Frontal cortex (tissue), 4 donors: ENCODE data around the gene FOXJ3. TPM values are rescaled to one million over a fixed set of nuclear protein-coding genes. Genes with fewer than 3 reads are reported as not detected.

Experiments
- DNase-seq, 2 donors: peaks; one replicate each; pipeline ENCODE4 v3.0.0; 2012; ENCODE audit warnings: low spot score in 2 of 2
- FAIRE-seq: peaks from 2 replicates; lab custom pipeline; 2012; peaks lifted over from hg19 to GRCh38; lab: Jason Lieb, UNC
- total RNA-seq: library from RNA; depleted of rRNA; stranded (reverse); fragments of >200 nt; gene quantifications from one replicate; pipeline ENCODE4 v1.2.3, GENCODE V29; 2014
- donor health status: control.
- donor health status: control.
- donor health status: control.

Gene FOXJ3
- total RNA-seq, 1 donor from 2014 or later: 90.5 TPM

DNA sequence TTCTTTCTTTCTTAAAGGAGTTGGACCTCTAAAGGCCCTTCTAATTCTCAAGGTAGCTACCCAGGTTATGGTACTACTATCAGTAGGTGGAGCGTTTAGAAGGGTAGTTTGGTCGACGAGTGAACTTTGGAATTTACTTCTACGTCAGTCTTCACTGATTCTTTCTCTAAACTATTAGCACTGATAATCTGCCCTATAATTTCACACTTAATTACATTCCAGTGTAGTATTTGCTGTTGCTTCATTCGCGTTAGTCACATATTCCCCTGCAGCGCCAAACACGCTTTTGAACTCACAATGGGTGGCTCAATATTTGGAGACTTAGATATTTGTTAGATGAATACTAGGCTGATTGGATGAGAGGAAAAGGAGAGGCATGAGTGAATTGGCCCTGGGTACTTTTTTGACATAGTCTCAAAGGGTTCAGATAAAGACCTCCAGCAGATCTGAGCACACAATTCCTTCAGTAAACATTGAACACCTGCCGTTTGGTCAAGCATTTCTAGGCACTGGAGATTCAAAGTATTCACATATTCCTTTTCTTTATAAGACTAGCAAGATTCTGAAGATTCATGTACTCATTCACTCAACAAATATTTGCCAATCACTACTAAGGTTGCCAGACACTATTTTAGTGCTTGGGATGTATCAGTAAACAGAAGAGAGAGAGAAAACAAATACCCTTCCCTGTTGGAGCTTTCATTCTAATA, 929 bp upstream of the FOXJ3 start:
- FAIRE-seq (no peak), DNase-seq (peak in 1 of 2 donors; percentile 23)

DNA sequence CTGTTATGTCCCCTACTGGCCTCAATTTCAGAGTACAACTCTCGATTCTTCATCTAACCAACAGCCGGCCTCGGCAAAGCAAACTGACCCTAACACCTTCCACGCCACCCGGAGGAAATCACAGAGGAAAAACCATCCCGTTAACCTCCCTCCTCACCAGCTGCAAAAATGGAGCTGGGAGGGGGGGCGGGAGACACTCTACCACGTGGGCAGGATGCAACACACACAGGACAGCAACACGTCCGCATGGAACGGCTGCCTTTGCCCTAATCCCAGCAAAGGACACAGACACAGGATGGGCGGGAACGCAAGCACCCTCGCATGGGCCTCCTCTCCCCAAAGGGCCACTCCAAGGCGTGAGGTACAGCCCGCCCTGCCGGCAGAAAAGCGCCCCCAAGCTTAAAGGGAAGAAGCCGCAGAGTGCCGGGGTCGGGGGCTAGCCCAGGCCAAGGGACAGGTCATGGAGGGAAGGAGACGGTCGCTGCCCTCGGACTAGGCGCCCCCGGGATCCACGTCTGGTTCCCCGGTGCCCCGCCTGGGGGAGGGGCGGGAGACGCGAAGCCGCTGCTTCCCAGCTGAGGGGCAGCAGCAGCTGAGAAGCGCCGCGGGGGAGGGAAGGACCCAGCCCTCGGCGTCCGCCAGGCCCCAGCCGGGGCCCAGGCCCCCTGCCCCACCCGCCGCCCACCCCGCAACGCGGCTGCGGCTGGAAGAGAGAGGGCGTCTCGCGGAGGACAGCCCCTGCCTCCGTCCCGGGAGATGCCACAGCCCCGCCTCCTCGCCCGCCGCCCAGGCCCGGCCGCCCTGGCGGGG, 590 bp downstream of the FOXJ3 start:
- DNase-seq: peak; percentile 65 to 69
- FAIRE-seq: no peak

DNA sequence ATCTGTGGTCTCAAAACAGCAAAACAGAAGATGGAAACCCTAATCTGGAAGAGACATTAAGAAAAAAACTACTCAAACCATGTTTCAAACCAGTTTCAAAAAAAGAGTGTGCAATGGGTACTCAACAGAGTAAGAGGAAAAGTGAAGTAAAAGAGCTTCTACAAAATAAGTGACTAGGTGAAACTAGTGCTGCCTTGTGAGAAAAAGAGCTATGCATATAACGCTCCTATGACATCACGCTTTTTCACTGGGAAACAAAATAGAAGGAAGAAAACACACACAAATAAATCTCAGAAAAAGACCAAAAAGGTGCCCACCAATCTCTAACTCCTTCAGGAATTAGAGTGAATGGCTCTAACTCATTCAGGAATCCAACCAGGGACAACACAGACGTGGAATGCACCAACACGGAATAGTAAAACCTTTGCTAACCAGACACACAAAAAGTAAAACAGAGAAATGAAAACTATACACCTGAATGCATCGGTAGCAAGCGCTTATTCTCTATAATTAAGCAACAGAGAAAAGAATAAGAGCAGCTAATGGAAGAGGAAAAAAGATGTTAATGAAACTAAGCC, 1.3 kb downstream of the FOXJ3 start:
- FAIRE-seq: no peak
- no peak for DNase-seq

DNA sequence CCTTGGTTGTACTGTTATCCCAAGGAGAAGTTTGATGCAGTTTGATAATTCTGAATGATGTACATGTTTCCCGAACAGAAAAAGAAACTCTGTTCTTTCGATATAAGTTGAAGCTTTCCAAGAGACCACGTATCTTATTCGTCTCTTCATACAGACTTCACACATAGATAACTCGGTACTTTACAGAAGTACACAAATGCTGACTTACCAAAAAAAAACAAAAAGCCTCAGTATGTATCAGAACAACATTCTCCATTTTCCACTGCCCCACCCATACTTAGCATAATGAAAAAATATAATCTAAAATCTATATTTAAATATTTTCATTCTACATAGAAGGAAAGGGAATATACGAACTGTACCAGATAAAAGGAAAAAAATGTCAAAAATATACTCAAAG, 2.2 kb downstream of the FOXJ3 start:
- no peak for DNase-seq
- FAIRE-seq: no peak

GRCh38 chr1:42330215-42330614, 4.8 kb downstream of the FOXJ3 start:
- no peak for FAIRE-seq
- no peak for DNase-seq

- FAIRE-seq (no peak), DNase-seq (no peak)
These were observed 6.0 kb downstream of the FOXJ3 start for GRCh38 chr1:42328916-42329496.

GRCh38 chr1:42328047-42328625, 6.9 kb downstream of the FOXJ3 start:
- FAIRE-seq: no peak

DNA sequence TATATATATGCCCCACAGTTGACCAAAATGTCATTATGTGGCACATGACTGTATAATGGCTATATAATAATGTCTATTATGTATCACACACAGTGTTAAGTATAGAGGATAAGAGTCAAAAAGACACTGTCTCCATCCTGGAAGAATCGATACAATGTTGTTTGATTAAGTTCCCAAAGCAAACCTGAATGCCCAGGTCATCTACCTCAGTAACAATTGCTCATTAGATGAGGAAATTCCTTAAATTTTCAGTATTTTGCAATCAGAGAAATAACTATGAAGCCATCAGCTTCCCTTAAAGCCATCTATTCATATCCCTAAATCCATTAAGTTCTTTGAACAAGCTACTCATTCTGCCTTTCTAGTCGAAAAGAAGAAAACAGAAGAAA, 10.0 kb downstream of the FOXJ3 start:
- FAIRE-seq (no peak), DNase-seq (no peak)

More at GRCh38 chr1:42328047-42328625, 6.9 kb downstream of the FOXJ3 start:
- no peak for DNase-seq

GRCh38 chr1:42324398-42325013, 10.5 kb downstream of the FOXJ3 start:
- FAIRE-seq (no peak), DNase-seq (no peak)

- DNase-seq (no peak), FAIRE-seq (no peak)
These were observed 11.5 kb downstream of the FOXJ3 start for GRCh38 chr1:42323551-42323950.

DNA sequence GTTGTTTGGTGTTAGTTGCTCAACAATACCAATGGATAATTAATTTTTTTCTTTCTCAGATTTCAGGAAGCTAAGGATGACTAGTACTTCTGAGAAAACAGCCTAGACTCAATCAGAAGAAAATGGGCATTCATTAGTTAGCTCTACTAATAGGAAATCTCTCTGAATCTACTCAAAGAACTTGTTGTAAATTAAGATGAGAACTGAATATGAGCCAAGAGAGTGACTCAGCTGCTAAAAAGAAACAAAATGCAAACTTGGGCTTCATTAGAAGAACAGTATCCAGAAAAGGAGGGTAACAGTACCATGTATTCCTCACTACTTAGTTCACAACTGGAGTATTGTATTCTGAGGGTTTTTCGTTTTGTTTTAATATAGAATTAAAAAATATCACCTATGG, 12.5 kb downstream of the FOXJ3 start:
- FAIRE-seq (no peak), DNase-seq (no peak)

DNA sequence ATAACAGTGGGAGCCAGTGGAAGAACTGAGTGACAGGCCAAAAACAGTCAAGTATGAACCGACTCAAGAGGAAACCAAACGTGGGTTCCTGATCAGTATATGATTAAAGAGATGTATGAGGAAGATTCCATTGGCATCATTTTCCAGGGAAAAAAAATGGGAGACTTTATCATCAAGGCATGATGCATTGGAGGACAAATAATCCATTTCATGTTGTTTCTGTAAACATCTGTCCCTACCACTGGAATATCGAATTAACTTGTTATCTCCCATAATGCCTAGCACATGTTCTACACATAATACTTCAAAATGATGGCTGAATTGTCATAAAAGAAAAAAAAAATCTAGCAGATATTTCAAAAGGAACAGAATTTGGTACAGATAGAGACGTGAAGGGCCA, 13.3 kb downstream of the FOXJ3 start:
- FAIRE-seq (no peak), DNase-seq (no peak)

GRCh38 chr1:42320708-42321107, 14.3 kb downstream of the FOXJ3 start:
- DNase-seq: no peak
- no peak for FAIRE-seq

DNA sequence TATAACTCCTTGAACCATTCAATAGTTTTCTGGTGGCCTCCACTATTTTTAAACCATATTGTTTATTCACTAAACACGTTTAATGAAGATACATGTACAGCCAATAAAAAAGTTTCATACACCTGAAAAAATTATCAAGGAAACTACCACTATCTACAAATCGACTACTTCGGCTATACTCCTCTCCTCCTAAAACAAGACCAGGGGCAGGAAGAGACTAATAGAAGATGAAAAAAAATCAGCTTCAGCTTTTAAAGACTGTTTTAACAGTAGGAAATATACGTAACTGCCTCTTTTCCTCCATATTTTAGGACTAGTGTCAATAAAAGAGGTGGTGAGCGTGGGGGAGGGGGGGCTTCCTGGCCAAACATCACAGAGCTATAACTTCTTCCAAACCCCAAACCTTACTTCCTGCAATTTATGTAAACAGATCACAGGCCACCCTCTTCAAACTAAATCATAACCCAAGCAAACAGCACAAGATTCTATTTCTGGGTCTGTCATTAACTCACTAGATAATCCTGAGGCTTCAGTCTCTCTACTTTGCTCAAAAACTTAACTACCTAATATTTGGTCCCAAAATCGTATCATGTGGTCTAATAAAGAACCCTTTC, 15.1 kb downstream of the FOXJ3 start:
- DNase-seq (no peak), FAIRE-seq (no peak)

- FAIRE-seq (no peak), DNase-seq (no peak)
These were observed 15.7 kb downstream of the FOXJ3 start for GRCh38 chr1:42319128-42319851.

GRCh38 chr1:42318601-42319000, 16.4 kb downstream of the FOXJ3 start:
- no peak for FAIRE-seq

GRCh38 chr1:42317308-42317707, 17.7 kb downstream of the FOXJ3 start:
- FAIRE-seq: no peak
- DNase-seq: no peak

More at GRCh38 chr1:42318601-42319000, 16.4 kb downstream of the FOXJ3 start:
- no peak for DNase-seq

DNA sequence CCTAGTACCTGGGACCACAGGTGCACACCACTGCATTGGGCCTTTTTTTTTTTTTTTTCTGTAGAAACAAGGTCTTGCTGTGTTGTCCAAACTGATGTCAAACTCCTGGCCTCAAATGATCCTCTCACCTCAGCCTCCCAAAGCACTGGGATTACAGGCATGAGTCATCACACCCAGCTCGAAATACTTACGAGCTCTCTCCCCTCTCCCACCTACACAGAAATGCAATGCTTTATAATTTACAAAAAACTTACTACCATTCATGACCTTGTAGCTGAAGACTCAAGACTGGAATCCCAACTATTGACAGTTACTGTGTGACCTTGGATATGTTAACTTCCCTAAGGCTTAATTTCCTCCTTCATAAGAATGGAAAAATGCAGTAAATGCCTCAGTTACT, 18.7 kb downstream of the FOXJ3 start:
- FAIRE-seq (no peak), DNase-seq (no peak)

DNA sequence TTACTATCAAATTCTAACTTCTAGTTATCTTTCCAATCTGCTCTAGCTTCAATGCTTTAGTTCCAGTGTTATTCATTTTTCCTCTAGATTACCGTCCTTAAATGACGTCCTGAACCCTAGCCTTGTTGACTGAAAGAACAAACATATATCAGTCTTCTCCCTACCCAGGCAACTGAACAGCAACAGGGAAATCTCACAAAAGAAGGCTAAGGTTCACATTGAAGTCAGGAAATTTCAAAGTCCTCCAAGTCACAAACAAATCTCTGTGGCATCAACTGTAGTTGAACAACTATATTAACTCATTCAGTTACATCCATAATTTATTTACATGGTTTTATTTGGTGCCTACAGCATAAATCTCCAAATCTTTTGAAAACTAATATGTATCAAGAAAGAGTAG, 19.5 kb downstream of the FOXJ3 start:
- no peak for FAIRE-seq

More for the DNA sequence above, 19.5 kb downstream of the FOXJ3 start:
- no peak for DNase-seq
